Measurements from ENCODE around the gene FSCN2. TPM values are rescaled to one million over a fixed set of nuclear protein-coding genes. Genes with fewer than 3 reads are reported as not detected.

The FSCN2 gene
- total RNA-seq, 1 experiment from 2014 or later, result 1.6 TPM

DNA sequence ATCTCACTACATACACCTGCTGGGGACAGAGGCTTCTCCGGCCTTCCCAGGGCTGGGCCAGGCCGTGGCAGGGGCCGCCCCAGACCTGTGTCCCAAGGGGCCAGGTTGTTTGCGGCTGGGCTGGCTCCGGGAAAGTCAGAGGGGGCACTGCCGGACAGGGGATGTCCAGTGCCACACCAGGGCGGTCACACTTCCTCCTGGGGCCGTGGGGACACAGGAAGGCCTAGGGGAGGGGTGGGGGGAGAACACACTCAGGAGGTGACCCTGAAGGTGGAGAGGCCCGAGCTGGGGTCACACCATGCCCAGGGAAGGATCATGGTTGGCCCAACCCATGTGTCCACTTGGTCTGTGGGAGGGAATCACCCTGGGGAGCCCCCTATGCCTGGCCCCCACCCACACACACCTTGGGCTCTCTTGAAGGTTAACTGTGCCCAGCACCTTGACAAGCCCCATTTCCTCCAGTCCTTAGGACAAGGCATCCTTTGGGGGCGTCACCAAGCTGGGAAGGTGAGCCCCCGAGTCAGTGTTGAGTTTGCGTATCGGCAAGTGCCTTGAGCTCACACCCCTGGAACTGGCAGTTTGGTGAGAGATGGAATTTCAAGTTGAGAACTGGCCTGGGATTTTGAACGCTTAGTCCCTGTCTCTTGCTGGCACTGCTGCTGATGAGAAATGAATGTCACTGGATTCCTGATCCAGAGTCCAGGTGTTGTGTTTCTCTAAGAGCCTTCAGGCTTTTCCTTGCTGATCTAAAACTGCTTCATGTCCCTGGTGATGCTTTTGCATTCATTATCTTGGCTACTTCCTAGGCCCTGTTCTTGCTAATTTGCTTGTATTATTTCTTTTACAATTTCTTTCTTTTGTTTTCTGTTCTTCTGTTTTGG, 7.9 kb upstream of the FSCN2 start:
- Histone ChIP-seq H3T11ph (ENCODE audit: low read length) (no peak overlapping the region), H4K91ac (ENCODE audit: insufficient read length, low read depth, low read length) (no peak overlapping the region), H3K56ac (ENCODE audit: insufficient read length, low read depth, low read length) (no peak overlapping the region), H3K14ac (ENCODE audit: insufficient read depth, low read length) (no peak overlapping the region; the same call in 1 of the 2 replicates), H3K79me2 (ENCODE audit: insufficient read depth, low read length) (peaks cover 7% of the 10 kb centered on the region; the same call in 1 of the 2 replicates), H3K4me2 (ENCODE audit: insufficient read depth, insufficient read length, low read length) (peak overlapping the region; percentile 35), H4K5ac (ENCODE audit: insufficient read length, low read depth, low read length) (no peak overlapping the region), H2BK5ac (ENCODE audit: insufficient read length, low read length) (no peak overlapping the region), H2BK20ac (ENCODE audit: low read depth, low read length, poor library complexity, severe bottlenecking) (no peak overlapping the region), H2BK120ac (ENCODE audit: low read depth, low read length, poor library complexity, severe bottlenecking) (no peak overlapping the region), H2AFZ (ENCODE audit: low read length) (no peak overlapping the region), H3K27ac (ENCODE audit: insufficient read length, low read depth, low read length) (no peak overlapping the region), H4K20me1 (ENCODE audit: control insufficient read depth, insufficient read depth, insufficient read length) (no peaks in the 10 kb centered on the region), H2AK5ac (ENCODE audit: insufficient read length, low read length) (no peak overlapping the region), H3K23ac (ENCODE audit: insufficient read length, low read depth, low read length) (no peak overlapping the region), H3K9ac (ENCODE audit: extremely low read depth, insufficient read length, low read length) (no peak overlapping the region), H3K27me3 (ENCODE audit: insufficient read depth, low read length) (no peaks in the 10 kb centered on the region; the same call in 1 of the 2 replicates), H3K18ac (ENCODE audit: insufficient read length, low read depth, low read length) (no peak overlapping the region), H2BK12ac (ENCODE audit: insufficient read length, low read depth, low read length) (no peak overlapping the region), H3K9me3 (ENCODE audit: control insufficient read depth, low read depth, low read length) (no peaks in the 10 kb centered on the region), H3K79me1 (ENCODE audit: insufficient read depth, low read depth, low read length, poor library complexity, severe bottlenecking) (peaks cover 2% of the 10 kb centered on the region), H3K23me2 (ENCODE audit: insufficient read length, low read depth, low read length, poor library complexity, severe bottlenecking) (peaks cover 17% of the 10 kb centered on the region), H3K4ac (ENCODE audit: low read depth, low read length) (no peak overlapping the region), H4K8ac (replicated peaks; ENCODE audit: insufficient read length, low read depth, low read length) (no peak overlapping the region), H3K4me1 (ENCODE audit: insufficient read depth, low read length) (peaks cover 4% of the 10 kb centered on the region; the same call in 1 of the 2 replicates), H2BK15ac (ENCODE audit: low read depth, low read length) (no peak overlapping the region)
- peaks cover 20 to 30% of the 10 kb centered on the region in 2 experiments for H3K4me1 Mint-ChIP-seq
- H3K9me3 Mint-ChIP-seq, result no peaks in the 10 kb centered on the region
- H3K27me3 Mint-ChIP-seq (ENCODE audit: low read depth), result peaks cover 54% of the 10 kb centered on the region
- H3K4me3 Mint-ChIP-seq, result peak overlapping the region; percentile 22 to 70; a peak in 3 of 5 replicates
- no CpG with 5 or more reads among the region's 14 CpGs for WGBS (ENCODE audit: extremely low coverage, insufficient read length, low lambda C conversion rate)
- no peak overlapping the region for H3K27ac Mint-ChIP-seq
- peaks cover 0 to 5% (median 0%) of the 10 kb centered on the region in 3 experiments; a peak in 1 of 7 replicates for H3K36me3 Mint-ChIP-seq (ENCODE audit: insufficient read depth in 1 of 3, low read depth in 3 of 3)
- no peak for DNase-seq
- TF ChIP-seq, protein P1, sequence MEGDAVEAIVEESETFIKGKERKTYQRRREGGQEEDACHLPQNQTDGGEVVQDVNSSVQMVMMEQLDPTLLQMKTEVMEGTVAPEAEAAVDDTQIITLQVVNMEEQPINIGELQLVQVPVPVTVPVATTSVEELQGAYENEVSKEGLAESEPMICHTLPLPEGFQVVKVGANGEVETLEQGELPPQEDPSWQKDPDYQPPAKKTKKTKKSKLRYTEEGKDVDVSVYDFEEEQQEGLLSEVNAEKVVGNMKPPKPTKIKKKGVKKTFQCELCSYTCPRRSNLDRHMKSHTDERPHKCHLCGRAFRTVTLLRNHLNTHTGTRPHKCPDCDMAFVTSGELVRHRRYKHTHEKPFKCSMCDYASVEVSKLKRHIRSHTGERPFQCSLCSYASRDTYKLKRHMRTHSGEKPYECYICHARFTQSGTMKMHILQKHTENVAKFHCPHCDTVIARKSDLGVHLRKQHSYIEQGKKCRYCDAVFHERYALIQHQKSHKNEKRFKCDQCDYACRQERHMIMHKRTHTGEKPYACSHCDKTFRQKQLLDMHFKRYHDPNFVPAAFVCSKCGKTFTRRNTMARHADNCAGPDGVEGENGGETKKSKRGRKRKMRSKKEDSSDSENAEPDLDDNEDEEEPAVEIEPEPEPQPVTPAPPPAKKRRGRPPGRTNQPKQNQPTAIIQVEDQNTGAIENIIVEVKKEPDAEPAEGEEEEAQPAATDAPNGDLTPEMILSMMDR (conservative IDR thresholded peaks at IDR 0.05), result no peak
